ENCODE measurements around the gene TEX13A.
"Not testable (repeated sequence)": the region's sequence is repeated elsewhere in the genome, so short reads cannot be mapped to it uniquely, and the experiment has no call there.

Gene TEX13A

DNA sequence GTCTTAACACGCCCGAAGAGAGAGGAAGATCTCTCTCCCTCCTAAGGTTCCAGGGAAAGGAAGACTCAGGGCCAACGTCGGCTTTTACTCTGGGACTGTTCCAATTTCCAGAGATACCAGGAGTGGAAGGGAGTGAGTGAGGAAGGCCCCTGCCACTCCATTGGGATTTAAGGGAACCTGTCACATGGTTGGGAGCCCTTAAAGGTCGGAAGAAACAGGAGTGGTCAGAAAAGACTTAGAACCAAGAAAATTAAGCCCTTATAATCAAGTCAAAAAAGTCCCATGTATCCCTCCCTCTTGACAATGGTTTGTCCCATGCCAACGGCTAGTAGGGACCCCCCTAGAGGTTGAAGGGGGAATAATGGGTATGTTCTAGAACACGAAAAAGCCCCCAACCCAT lies at the start of gene TEX13A:
Gene TEX13A, minus strand, starts transcription at position 59 of the 400 bp plus-strand sequence. CDS start 297 bp downstream, outside the sequence.
- no peak for DNase-seq

DNA sequence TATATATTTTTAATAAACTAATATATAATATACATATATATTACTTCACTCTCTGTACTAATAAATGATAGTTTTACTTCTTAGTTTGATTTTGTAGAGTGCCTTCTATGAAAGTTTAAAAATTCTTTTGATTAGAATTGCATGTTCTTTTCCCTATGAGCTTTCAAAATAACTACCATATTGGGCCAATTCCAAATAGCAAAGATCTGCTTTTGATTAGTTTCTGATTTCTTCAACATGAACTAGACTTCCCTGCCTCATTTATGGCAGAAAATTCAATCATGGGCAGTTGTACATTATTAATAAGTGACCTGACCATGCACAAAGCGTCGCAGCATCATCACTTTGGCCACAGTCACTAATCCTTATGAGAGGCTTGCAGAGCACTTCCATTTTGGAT lies 48.9 kb upstream of the TEX13A start:
- no peak for DNase-seq

DNA sequence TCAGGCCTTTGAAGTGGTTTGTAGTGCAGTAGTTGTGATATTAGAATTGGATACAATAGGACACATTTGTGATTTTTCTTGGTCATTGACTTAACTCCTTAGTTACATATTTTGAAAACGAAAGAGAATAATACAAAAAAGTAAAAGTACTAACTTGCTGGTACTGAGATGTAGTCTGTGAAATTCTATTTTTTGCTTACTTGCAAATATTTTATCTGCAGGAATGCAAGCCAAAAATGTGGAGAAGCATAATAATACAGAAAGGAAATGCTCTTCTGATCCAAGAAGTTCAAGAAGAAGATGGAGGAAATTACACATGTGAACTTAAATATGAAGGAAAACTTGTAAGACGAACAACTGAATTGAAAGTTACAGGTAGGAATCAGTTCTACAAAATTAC lies 46.7 kb upstream of the TEX13A start:
- no peak for DNase-seq

GRCh38 chrX:105266456-105266855 lies 46.0 kb upstream of the TEX13A start:
- DNase-seq: no peak

DNA sequence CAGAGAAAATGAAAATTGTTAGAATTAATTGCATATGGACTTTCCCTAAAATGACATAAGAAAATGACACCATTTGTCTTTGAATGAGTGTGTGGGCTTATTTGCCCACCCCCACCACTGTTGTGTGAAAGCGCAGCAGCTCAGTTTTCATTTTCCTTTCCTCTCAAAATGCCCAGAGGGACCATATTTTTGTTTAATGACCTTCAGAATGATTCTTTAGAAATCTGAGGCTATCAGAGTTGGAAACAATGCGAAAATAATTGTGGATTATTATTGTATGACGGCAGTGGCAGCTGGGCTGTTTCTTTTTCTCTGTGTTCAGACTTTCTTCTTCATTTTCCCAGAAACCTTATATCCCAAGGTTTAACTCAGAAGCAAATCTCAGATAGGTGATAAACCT lies 44.6 kb upstream of the TEX13A start:
- DNase-seq: no peak

- no peak for DNase-seq
Measured at GRCh38 chrX:105263801-105264200, 43.3 kb upstream of the TEX13A start.

GRCh38 chrX:105263171-105263570 lies 42.7 kb upstream of the TEX13A start:
- no peak for DNase-seq

DNA sequence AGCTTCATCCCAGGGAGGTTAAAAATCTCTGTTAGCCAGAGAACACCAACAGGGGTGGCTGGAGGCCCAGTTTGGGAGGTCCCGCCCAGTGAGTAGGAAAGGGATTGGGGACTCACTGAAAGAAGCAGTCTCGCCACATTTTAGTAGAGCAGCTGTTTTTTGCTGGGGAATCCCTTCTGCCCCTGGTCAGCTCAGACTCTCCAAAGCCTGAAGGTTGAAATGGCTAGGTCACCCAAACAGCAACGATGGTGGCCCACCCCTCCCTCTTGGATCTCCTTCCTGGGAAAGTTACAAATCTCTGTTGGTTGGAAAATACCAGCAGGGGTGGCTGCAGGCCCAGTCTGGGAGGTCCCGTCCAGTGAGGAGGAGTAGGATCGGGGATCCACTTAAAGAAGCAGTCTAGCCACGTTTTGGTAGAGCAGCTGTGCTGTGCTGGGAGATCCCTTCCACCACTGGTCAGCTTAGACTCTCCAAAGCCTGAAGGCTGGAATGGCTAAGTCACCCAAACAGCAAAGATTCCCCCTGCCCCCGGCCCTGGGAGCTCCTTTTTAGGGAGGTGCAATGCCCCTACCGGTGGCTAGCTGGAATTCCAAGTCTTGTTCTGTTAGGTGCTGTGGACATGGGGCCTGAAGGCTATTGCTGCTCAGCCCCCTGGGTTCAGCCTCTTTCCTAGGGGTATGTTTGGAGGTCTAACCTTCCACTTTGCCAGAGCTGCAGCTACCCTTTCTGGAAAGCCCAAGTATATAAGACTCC lies 40.0 kb upstream of the TEX13A start:
- DNase-seq: no peak

- no peak for DNase-seq
Measured at GRCh38 chrX:105241056-105241455, 20.6 kb upstream of the TEX13A start.

DNA sequence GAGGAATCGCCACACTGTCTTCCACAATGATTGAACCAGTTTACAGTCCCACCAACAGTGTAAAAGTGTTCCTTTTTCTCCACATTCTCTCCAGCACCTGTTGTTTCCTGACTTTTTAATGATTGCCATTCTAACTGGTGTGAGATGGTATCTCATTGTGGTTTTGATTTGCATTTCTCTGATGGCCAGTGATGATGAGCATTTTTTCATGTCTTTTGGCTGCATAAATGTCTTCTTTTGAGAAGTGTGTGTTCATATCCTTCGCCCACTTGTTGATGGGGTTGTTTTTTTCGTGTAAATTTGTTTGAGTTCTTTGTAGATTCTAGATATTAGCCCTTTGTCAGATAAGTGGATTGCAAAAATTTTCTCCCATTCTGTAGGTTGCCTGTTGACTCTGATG lies 16.9 kb upstream of the TEX13A start:
- DNase-seq: not testable (repeated sequence)

GRCh38 chrX:105229146-105229545 lies 8.7 kb upstream of the TEX13A start:
- no peak for DNase-seq

DNA sequence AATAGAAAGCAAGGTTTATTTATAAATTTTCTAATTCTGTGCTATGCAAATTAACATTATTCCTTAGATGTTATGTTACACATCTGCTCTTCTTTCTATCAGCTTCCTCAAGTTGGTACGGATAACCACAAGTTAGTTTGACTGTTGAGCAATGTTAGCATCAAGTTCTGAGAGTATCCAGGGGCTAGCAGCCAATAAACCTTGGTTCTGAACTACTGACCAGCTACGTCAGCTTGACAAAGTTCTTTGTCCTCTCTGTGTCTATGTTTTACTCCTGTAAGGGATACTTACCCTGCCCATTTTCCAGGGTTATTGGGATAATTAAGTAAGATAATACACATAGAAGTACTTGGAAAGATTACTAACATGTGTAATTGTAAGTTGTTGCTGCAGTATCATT lies 8.1 kb upstream of the TEX13A start:
- DNase-seq: no peak

DNA sequence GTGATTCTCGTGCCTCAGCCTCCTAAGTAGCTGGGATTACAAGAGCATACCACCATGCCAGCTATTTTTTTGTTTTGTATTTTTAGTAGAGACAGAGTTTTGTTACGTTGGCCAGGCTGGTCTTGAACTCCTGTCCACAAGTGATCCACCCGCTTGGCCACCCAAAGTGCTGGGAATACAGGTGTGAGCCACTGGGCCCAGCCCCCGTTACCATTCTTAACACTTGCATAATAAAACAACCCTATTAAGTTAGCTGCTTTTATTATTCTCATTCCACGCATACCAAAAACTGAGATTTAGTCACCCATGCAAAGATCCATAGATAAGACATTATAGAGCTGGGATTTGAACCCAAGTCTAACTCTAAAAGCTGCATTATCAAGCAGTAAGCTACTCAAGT lies 6.0 kb upstream of the TEX13A start:
- no peak for DNase-seq

- DNase-seq: no peak
Measured at GRCh38 chrX:105221374-105221773, 880 bp upstream of the TEX13A start.

DNA sequence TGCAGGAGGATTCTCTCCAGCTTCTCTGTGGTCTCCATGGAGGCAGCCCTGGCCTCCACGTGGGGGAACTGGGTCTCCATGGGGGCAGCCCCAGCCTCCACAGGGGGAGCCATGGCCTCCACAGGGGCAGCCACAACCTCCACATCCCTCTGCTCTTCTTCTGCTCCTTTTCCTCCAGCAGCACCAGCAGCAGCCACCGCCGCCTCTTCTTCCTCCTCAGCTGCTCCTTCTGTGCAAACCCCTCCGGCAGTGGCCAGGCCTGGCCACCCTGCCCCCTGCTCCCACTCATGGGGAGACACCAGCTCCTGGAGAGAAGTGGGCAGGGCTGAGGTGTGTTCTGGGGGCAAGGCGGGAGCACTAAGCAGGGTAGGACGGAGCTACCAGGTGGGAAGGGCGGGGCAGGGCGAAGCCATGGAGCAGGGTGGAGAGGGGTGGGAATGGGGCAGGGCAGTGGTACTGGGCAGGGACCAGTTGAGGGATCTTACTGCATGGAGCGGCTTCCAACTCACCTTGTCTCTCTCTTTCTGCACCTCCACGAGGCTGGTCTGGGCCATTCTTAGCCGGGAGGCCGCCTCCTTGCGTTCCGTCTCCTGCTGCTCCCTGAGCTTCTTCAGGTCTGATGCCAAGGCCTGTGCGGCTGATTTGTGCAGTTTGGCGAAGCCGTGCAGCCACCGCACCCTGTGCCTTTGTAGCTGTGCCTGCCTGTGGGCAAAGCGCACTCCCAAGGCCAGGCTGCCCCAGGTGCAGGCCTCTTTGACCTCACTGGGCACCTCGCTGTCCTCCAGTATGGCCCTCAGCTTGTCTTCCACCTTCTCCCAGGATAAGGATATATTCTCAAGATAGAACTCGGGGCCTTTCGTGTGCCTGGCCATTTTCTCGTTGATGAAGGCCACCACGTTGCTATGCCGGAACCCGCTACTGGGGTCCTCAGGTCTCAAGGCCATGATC lies 766 bp downstream of the TEX13A start:
- no peak for DNase-seq

- no peak for DNase-seq
Measured at GRCh38 chrX:105211066-105211575, 9.4 kb downstream of the TEX13A start.

- no peak for DNase-seq
Measured at GRCh38 chrX:105210258-105210657, 10.2 kb downstream of the TEX13A start.

GRCh38 chrX:105209406-105209805 lies 11.1 kb downstream of the TEX13A start:
- DNase-seq: no peak

DNA sequence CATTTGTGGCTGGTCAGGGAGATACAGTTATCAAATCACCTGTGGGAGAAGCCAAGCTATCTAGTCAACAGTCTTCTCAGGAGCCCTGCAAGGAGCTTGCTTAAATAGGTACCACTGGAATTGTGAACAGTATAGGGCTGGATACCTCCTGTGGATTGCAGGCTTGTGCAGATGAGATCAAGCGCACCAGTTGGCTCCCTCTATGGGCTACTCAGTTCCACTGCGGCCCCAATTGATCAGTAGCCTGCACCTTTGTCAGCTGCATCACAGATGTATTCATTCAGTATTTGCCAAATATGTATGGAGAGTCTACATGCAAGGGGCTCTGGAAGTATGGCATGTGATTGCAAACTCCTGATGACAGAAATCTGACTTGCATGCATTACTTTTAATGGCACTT lies 28.6 kb downstream of the TEX13A start:
- no peak for DNase-seq

- no peak for DNase-seq
Measured at GRCh38 chrX:105190252-105190853, 30.1 kb downstream of the TEX13A start.

- DNase-seq: no peak
Measured at GRCh38 chrX:105189093-105189492, 31.4 kb downstream of the TEX13A start.

DNA sequence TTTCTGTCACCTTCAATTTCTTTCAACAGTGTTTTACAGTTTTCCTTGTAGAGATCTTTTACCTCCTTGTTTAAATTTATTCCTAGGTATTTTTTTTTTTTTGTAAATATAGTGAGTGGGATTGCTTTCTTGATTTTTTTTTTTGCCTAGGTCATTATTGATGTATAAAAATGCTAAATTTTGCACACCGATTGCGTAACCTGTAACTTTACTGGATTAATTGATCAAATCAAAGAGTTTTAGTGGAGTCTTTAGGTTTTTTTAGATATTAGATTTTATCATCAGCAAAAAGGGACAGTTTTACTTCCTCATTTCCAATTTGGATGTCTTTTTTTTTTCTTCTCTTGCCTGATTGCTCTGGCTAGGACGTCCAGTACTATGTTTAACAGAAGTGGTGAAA lies 40.9 kb downstream of the TEX13A start:
- DNase-seq: no peak

DNA sequence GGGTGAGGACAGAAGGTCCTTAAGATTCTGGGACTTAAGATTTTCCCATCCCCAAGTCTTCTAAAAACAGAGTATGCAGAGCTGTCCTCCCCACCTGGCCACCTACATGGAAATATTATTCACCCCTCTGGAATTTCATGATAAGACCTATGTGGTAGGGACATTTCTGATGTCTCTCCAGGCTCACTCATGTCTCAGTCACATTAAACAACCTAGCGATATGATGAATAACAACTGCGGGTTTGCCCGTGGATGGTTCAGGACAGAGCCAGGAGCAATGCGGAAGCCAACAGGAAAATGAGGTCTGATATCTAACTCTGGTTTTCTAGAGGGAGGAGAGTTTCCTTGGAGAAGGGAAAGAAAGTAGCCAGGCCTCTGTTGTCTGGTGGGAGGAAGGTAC lies 47.4 kb downstream of the TEX13A start:
- no peak for DNase-seq

Data from DMS153 (cell line).